CD14-positive monocyte (primary cell): ENCODE data around the gene EPHA4. TPM values are rescaled to one million over a fixed set of nuclear protein-coding genes. Genes with fewer than 3 reads are reported as not detected.

Experiments
- DNase-seq, 3 donors: peaks; one replicate each; pipeline ENCODE4 v3.0.0-alpha.2; 2011 to 2022
- H2AFZ ChIP-seq: 2 replicates; pipeline ENCODE4 v1.6.0; 2012; ENCODE audit warnings: mild to moderate bottlenecking, low read depth, low read length, inconsistent platforms; ENCODE audit not compliant: insufficient read depth, poor library complexity, severe bottlenecking
- H3K27ac ChIP-seq, 2 donors: 1 replicate in 1 of 2; 2 replicates in 1 of 2; pipeline ENCODE4 v1.5.1; 2012 to 2013; ENCODE audit warnings: low read length in 2 of 2, control low read depth in 1 of 2, inconsistent platforms in 1 of 2, low read depth in 1 of 2, mild to moderate bottlenecking in 1 of 2
- H3K27me3 ChIP-seq, 2 donors: one replicate each; pipeline versions ENCODE4 v1.6.0 to v1.6.1; 2011 to 2013; ENCODE audit warnings: low read length in 2 of 2; ENCODE audit not compliant: control insufficient read depth in 2 of 2, insufficient read depth in 2 of 2
- H3K36me3 ChIP-seq, 2 donors: replicated peaks in 1 of 2; 1 replicate in 1 of 2; 2 replicates in 1 of 2; pipeline versions ENCODE4 v1.5.1 to v1.6.1; 2012 to 2013; ENCODE audit warnings: low read length in 2 of 2, control low read depth in 1 of 2, inconsistent platforms in 1 of 2, mild to moderate bottlenecking in 1 of 2; ENCODE audit not compliant: insufficient read depth in 2 of 2, control insufficient read depth in 1 of 2
- H3K4me1 ChIP-seq, 2 donors: 1 replicate in 1 of 2; 2 replicates in 1 of 2; pipeline versions ENCODE4 v1.5.1 to v1.6.1; 2012 to 2013; ENCODE audit warnings: low read length in 2 of 2, control low read depth in 1 of 2, inconsistent platforms in 1 of 2, mild to moderate bottlenecking in 1 of 2, moderate library complexity in 1 of 2; ENCODE audit not compliant: insufficient read depth in 2 of 2, control insufficient read depth in 1 of 2
- H3K4me2 ChIP-seq: replicated peaks from 2 replicates; pipeline ENCODE3; 2012; ENCODE audit warnings: low read length, moderate library complexity, mild to moderate bottlenecking; ENCODE audit not compliant: poor library complexity, severe bottlenecking; ENCODE audit errors: extremely low read depth
- H3K4me3 ChIP-seq, 3 experiments: fragments of 200-600 bp in 1 of 3; sonication (generic) in 1 of 3; replicated peaks in 1 of 3; 1 replicate in 2 of 3; 2 replicates in 1 of 3; pipeline ENCODE4 v1.5.1; 2011 to 2013; ENCODE audit warnings: low read length in 3 of 3, mild to moderate bottlenecking in 3 of 3, control low read depth in 2 of 3, low read depth in 2 of 3, inconsistent platforms in 1 of 3, moderate library complexity in 1 of 3
- H3K79me2 ChIP-seq: 2 replicates; pipeline ENCODE4 v1.6.0; 2012; ENCODE audit warnings: mild to moderate bottlenecking, control low read depth, inconsistent platforms, low read length, moderate library complexity; ENCODE audit not compliant: insufficient read depth
- H3K9ac ChIP-seq: 2 replicates; pipeline ENCODE4 v1.6.0; 2017; ENCODE audit warnings: low read length, mild to moderate bottlenecking; ENCODE audit not compliant: insufficient read depth, poor library complexity, severe bottlenecking
- H3K9me3 ChIP-seq, 2 donors: replicated peaks in 1 of 2; 1 replicate in 1 of 2; 2 replicates in 1 of 2; pipeline versions ENCODE4 v1.5.1 to v1.6.1; 2012 to 2013; ENCODE audit warnings: low read length in 2 of 2, control low read depth in 1 of 2; ENCODE audit not compliant: control insufficient read depth in 1 of 2, insufficient read depth in 1 of 2
- H4K20me1 ChIP-seq: 2 replicates; pipeline ENCODE4 v1.6.0; 2012; ENCODE audit warnings: mild to moderate bottlenecking, low read length, control low read depth, moderate library complexity; ENCODE audit not compliant: insufficient read depth
- H3K27ac Mint-ChIP-seq, 7 donors: one replicate each; pipeline ENCODE4 v1.8.0; 2020; ENCODE audit warnings: mild to moderate bottlenecking in 7 of 7, mixed read lengths in 7 of 7, moderate library complexity in 6 of 7, inconsistent platforms in 2 of 7
- H3K27me3 Mint-ChIP-seq, 3 donors: one replicate each; pipeline ENCODE4 v1.8.0; 2021 to 2022; ENCODE audit warnings: low read depth in 3 of 3, mild to moderate bottlenecking in 3 of 3, mixed read lengths in 3 of 3, moderate library complexity in 3 of 3, inconsistent platforms in 1 of 3
- H3K36me3 Mint-ChIP-seq, 2 donors: one replicate each; pipeline ENCODE4 v1.8.0; 2020; ENCODE audit warnings: mixed read lengths in 2 of 2, inconsistent platforms in 1 of 2, mild to moderate bottlenecking in 1 of 2
- H3K4me1 Mint-ChIP-seq: one replicate; pipeline ENCODE4 v1.8.0; 2020; ENCODE audit warnings: mild to moderate bottlenecking, mixed read lengths
- H3K4me3 Mint-ChIP-seq, 2 donors: one replicate each; pipeline ENCODE4 v1.8.0; 2020; ENCODE audit warnings: mild to moderate bottlenecking in 2 of 2, mixed read lengths in 2 of 2, moderate library complexity in 1 of 2
- H3K9me3 Mint-ChIP-seq, 7 donors: one replicate each; pipeline ENCODE4 v1.8.0; 2020 to 2022; ENCODE audit warnings: mixed read lengths in 7 of 7, mild to moderate bottlenecking in 6 of 7, moderate library complexity in 6 of 7, inconsistent platforms in 2 of 7
- CTCF ChIP-seq: fragments of 200-600 bp; IDR thresholded peaks from one replicate; pipeline ENCODE4 v1.8.0; 2022; ENCODE audit warnings: antibody characterized with exemption, mild to moderate bottlenecking
- WGBS: methylation state at CpG from one replicate; pipeline ENCODE4 v1.1.5; 2013; ENCODE audit warnings: missing lambda C conversion rate; ENCODE audit not compliant: insufficient coverage; 5-methylcytosine and 5-hydroxymethylcytosine counted together
- intact Hi-C, 2 donors: fragments of 100-400 bp; cut with micrococcal nuclease; formaldehyde crosslinking; loops; one replicate each; pipeline versions ENCODE4 v1.15.0 to v1.15.1; 2023
- polyA plus RNA-seq, 3 donors: library from polyadenylated mRNA; depleted of rRNA in 1 of 3; unstranded in 2 of 3; stranded (reverse) in 1 of 3; fragments of 300-500 nt in 2 of 3; fragments of >200 nt in 1 of 3; fragmentation: Illumina TruSeq in 2 of 3; gene quantifications; 1 replicate in 2 of 3; 2 replicates in 1 of 3; pipeline ENCODE4 v1.2.3, GENCODE V29; 2012 to 2021

EPHA4 gene
- polyA plus RNA-seq, 3 donors: 0.15 to 0.31 TPM; not detected in 1

DNA sequence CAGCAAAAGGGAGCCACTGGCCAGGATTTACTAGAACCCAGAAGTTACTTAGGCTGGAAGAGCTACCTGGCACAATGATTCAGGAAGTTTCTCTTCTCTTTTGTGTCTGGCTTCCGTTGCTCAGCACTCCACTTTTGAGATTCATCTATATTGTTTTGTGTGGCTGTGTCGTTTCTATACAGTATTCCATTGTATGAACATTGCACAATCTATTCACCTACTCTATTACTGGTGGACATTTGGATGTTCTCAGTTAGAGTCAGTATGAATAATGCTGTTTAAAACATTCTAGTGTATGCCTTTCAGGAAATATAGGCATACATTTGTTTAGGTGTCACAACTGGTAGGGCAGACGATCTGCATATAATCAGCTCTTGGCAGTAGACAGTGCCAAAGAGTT, 36.3 kb upstream of the EPHA4 start:
- no peaks in the 10 kb centered on the region for H3K36me3 Mint-ChIP-seq
- no peaks in the 10 kb centered on the region for H3K36me3 ChIP-seq
- H3K4me1 ChIP-seq: no peaks in the 10 kb centered on the region
- peaks cover 0 to 6% (median 2%) of the 10 kb centered on the region in 7 donors for H3K9me3 Mint-ChIP-seq
- no peaks in the 10 kb centered on the region for H3K27me3 ChIP-seq
- no peak overlapping the region for H3K27ac ChIP-seq
- H3K27me3 Mint-ChIP-seq: peaks cover 0 to 1% (median under 1%) of the 10 kb centered on the region in 3 donors
- intact Hi-C loops: no loop called here
- DNase-seq: no peak
- no peak overlapping the region for H2AFZ ChIP-seq
- H3K4me3 Mint-ChIP-seq: no peak overlapping the region
- WGBS: no CpG with 5 or more reads among the region's 3 CpGs
- H3K4me2 ChIP-seq: no peak overlapping the region
- H3K4me3 ChIP-seq: no peak overlapping the region
- H3K9ac ChIP-seq: no peak overlapping the region
- no peaks in the 10 kb centered on the region for H3K79me2 ChIP-seq
- H3K27ac Mint-ChIP-seq: no peak overlapping the region
- H4K20me1 ChIP-seq: no peaks in the 10 kb centered on the region
- no peak for TF ChIP-seq CTCF
- no peaks in the 10 kb centered on the region for H3K4me1 Mint-ChIP-seq
- H3K9me3 ChIP-seq: no peaks in the 10 kb centered on the region

DNA sequence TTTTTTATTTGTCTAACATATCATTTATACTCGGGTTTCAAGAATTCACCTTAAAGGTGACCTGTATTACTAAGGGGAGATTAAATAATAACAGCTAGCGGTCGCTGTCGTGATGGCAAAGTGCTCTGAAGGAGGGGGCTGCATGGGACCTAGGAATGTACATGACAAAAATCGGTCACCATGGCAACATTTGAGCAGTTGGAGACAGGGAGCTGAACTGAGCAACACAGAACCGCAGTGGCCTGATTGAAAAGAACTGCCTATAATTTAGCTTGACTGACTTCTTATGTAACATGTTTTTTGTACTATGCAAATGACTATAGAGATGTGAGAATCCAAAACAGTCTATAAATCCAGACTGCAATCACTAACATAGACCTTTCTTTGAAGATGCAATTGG, 34.3 kb upstream of the EPHA4 start:
- no peak overlapping the region for H3K4me3 Mint-ChIP-seq
- no peaks in the 10 kb centered on the region for H3K36me3 Mint-ChIP-seq
- Histone ChIP-seq H3K9ac (no peak overlapping the region), H3K4me2 (no peak overlapping the region), H3K27ac (no peak overlapping the region), H3K4me1 (no peaks in the 10 kb centered on the region), H3K36me3 (no peaks in the 10 kb centered on the region), H3K79me2 (no peaks in the 10 kb centered on the region), H2AFZ (no peak overlapping the region), H3K9me3 (no peaks in the 10 kb centered on the region), H3K27me3 (no peaks in the 10 kb centered on the region), H3K4me3 (no peak overlapping the region), H4K20me1 (no peaks in the 10 kb centered on the region)
- no peak for DNase-seq
- peaks cover 0 to 5% (median 0%) of the 10 kb centered on the region in 7 donors for H3K9me3 Mint-ChIP-seq
- peaks cover 0 to 3% (median 1%) of the 10 kb centered on the region in 3 donors for H3K27me3 Mint-ChIP-seq
- H3K27ac Mint-ChIP-seq: no peak overlapping the region
- no peaks in the 10 kb centered on the region for H3K4me1 Mint-ChIP-seq
- TF ChIP-seq CTCF: no peak
- intact Hi-C loops: no loop called here
- 97% methylated on average over 5 of the region's 6 CpGs for WGBS
